GM21526 (cell line): ENCODE measurements around the gene FAM13B.
A peak's percentile ranks its signal among the peaks of the same experiment; 100 is the strongest.
"Not testable (repeated sequence)": the region's sequence is repeated elsewhere in the genome, so short reads cannot be mapped to it uniquely, and the experiment has no call there.

Experiments
- ATAC-seq: cut with Tn5 transposase; IDR thresholded peaks from one replicate; pipeline ENCODE4 v1.9.1; 2021; ENCODE audit warnings: moderate library complexity; ENCODE audit not compliant: unreplicated experiment, low FRiP score

The FAM13B gene

GRCh38 chr5:138035605-138036537 lies 3.0 kb upstream of the FAM13B start:
- ATAC-seq, result peak; percentile 45

- no peak for ATAC-seq
Observed at GRCh38 chr5:138033907-138034306, 1.0 kb upstream of the FAM13B start.

- peak; percentile 11 for ATAC-seq
Observed at GRCh38 chr5:138033386-138033808, 518 bp upstream of the FAM13B start.

- peak; percentile 41 for ATAC-seq
Observed at GRCh38 chr5:138032028-138032571, 779 bp downstream of the FAM13B start.

GRCh38 chr5:138029944-138030343 lies 2.9 kb downstream of the FAM13B start:
- no peak for ATAC-seq

DNA sequence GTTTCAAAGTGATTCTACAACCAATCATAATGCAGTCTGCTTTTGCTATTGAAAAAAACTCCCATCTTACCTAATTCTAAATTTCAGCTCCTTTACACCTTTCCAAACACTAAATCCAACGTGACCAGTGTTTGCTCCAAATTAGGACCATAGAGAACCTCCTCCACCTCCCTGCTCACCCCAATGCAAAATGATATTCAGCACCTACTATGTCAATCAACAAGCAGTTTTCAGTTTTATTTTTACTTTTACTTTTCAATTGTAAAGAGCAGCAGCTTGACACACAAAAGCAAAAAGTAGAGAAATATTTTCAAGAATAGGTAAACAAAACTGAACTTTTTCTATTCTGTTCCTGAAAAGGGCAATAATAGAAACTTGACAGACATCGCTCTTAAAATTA lies 3.4 kb downstream of the FAM13B start:
- no peak for ATAC-seq

- no peak for ATAC-seq
Observed at GRCh38 chr5:138028971-138029365, 3.9 kb downstream of the FAM13B start.

- not testable (repeated sequence) for ATAC-seq
Observed at GRCh38 chr5:138028262-138028970, 4.5 kb downstream of the FAM13B start.

DNA sequence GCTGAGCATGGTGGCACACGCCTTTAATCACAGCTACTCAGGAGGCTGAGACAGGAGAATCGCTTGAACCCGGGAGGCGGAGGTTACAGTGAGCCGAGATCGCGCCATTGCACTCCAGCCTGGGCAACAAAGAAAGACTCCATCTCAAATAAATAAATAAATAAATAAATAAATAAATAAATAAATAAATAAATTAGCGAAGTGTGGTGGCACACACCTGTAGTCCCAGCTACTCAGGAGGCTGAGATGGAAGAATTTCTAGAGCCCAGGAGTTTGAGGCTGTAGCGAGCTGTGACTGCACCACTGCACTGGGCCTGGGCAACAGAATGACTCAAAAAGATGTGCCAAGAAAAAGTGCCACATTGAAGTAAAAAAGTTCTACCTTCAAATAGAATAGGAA lies 6.1 kb downstream of the FAM13B start:
- ATAC-seq, result not testable (repeated sequence)

GRCh38 chr5:138025285-138025684 lies 7.6 kb downstream of the FAM13B start:
- no peak for ATAC-seq

DNA sequence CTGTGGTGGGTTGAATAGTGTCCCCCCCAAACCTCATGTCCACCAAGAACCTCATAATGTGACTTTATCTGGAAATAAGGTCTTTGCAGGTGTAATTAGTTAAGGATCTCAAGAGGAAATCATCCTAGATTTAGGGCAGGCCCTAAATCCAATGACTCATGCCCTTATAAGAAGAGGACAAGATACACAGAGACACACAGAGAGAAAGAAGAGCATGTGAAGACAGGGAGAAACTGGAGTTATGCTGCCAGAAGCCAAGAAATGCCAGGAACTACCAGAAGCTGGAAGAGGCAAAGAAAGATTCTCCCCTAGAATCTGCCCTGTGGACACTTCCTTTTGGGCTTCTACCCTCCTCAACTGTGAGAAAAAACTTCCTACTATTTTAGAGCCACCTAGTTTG lies 8.8 kb downstream of the FAM13B start:
- no peak for ATAC-seq

DNA sequence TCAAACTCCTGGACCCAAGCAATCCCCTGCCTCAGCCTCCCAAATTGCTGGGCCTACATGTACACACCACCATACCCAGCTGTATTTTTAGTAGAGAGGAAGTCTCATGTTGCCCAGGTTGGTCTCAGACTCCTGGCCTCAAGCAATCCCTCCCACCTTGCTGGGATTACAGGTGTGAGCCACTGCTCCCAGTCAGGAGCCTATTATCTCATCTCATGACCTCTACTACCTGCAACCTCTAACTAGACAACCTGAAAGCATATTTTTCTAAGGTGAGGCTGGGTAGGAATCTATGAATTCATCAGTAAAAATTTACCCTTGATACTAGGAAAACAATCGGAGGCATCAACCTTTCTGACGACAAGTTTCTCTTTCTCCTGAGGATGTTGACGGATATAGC lies 10.0 kb downstream of the FAM13B start:
- ATAC-seq, result no peak

GRCh38 chr5:138021771-138022170 lies 11.1 kb downstream of the FAM13B start:
- ATAC-seq, result no peak

- no peak for ATAC-seq
Observed at GRCh38 chr5:138018849-138019248, 14.0 kb downstream of the FAM13B start.

DNA sequence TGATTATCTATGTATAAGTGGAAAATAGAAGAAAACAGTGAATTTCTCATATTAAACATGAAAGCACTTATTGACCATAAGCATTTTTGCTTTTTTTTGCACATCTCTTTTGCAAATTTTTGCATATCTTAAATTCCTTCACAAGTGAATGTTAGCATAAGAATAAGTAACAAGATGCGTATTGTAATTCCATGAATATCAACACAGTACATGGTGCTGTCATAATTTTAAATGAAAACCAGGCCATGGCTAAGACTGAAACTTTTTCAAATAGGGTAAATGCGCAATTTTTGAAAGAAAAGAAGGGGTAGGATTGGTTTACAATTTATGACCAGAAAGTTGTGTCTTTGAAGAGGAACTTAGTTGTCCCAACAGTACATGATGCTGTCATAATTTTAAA lies 17.0 kb downstream of the FAM13B start:
- ATAC-seq, result no peak

DNA sequence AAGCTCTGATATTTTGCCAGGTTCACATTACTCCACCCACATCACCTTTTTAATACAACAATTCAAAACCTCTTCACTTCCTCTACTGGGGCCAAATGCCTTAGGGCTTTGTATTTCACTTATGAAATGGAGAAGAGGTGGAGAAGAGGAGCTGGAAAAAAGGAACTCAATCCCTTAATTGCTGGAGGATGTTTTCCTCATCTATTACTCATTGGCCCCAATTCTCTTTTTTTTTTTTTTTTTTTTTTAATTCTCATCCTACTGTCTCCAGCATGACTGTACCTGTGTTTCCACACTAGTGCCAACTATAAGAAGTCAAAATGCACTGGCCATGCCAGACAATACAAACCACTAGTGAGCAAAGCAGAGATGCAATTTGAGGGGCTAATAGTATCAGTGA lies 20.9 kb downstream of the FAM13B start:
- no peak for ATAC-seq

DNA sequence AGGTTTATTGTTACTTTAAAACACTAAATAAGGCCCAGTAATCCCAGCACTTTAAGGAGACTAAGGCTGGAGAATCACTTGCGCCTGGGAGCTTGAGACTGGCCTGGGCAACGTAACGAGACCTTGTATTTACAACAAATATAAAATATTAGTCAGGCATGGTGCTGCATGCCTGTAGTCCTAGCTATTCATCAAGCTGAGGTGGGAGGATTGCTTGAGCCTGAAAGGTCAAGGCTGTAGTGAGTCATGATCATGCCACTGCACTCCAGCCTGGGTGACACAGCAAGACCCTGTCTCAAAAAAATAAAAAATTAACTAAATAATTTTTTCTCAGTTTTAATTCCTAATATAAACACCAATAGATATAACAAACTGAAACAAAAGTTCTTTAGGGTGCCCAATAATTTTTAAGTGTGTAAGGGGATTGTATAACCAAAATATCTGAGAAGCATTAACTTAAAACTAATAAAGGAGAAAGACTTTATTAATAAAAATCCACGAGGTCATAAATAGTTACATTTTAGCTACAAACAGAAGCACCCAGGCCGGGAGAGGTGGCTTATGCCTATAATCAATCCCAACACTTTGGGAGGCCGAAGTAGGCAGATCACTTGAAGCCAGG lies 32.7 kb downstream of the FAM13B start:
- no peak for ATAC-seq

- ATAC-seq, result peak; percentile 68
Observed at GRCh38 chr5:137997726-137998213, 35.1 kb downstream of the FAM13B start.

GRCh38 chr5:137995749-137996128 lies 37.1 kb downstream of the FAM13B start:
- ATAC-seq, result no peak

DNA sequence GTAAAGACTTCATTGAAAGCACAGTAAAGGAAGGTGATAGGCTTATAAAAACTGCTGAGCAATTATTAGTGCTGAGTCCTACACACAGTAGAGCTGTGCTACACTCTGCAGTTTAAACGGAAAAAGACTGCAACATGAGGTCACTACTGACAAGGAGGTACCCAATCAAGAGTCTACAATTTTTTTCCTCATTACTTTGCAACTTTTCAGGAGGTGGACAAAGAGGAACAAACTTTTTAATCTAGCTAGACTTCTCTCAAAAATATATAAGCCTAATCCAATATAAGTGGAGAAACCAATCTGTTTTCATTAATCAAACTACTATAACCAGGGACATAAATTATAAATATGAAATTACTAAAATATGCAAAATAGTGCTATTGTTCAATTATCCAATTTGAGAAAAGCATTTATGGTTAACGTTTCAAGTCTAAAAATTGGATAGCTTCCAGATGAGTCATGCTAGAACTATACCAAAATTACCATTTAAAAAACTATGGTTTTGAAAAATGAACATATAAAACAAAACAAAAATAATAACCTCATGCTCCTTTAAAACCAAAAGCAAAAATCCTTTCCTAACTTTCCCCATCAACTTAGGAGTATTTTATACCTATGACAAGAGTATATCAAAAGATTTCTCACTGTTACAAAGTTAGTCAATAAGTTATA lies 37.7 kb downstream of the FAM13B start:
- ATAC-seq, result no peak
